Measurements from ENCODE around the gene VWC2.

Gene VWC2

GRCh38 chr7:49783446-49783845 is 10.0 kb downstream of the VWC2 start:
- DNase-seq (ENCODE audit: low read depth, low spot score): no peak

GRCh38 chr7:49787980-49788379 is 14.5 kb downstream of the VWC2 start:
- DNase-seq (ENCODE audit: low read depth, low spot score): no peak

DNA sequence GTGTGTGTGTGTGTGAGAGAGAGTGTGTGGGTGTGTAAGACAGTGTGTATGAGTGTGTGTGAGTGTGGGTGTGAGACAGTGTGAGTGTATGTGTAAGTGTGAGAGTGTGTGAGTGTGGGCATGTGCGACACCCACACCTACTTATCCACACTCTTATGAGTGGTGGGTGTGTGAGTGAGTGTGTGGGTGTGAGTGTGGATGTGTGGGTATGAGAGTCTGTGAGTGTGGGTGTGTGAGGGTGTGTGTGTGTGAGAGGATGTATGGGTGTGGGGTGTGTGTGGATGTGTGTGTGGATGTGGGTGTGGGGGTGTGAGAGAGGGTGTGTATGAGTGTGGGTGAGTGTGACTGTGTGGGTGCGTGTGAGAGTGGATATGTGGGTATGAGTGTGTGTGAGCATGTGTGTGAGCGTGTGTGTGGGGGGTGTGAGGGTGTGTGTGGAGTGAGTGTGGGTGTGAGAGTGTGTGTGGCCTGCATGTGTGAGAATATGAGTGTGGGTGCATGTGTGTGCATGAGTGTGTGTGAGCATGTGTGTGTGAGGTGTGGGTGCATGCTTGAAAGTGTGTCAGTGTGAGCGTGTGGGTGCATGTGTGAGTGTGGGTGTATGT is 15.1 kb downstream of the VWC2 start:
- no peak for DNase-seq (ENCODE audit: low read depth, low spot score)

- no peak for DNase-seq (ENCODE audit: low read depth, low spot score)
Observed at GRCh38 chr7:49789736-49790135, 16.3 kb downstream of the VWC2 start.

- DNase-seq (ENCODE audit: low read depth, low spot score): no peak
Observed at GRCh38 chr7:49790209-49790608, 16.8 kb downstream of the VWC2 start.

- DNase-seq (ENCODE audit: low read depth, low spot score): no peak
Observed at GRCh38 chr7:49791088-49791741, 17.8 kb downstream of the VWC2 start.

- DNase-seq (ENCODE audit: low read depth, low spot score): no peak
Observed at GRCh38 chr7:49797987-49798660, 24.7 kb downstream of the VWC2 start.

GRCh38 chr7:49800031-49800430 is 26.6 kb downstream of the VWC2 start:
- DNase-seq (ENCODE audit: low read depth, low spot score): no peak

DNA sequence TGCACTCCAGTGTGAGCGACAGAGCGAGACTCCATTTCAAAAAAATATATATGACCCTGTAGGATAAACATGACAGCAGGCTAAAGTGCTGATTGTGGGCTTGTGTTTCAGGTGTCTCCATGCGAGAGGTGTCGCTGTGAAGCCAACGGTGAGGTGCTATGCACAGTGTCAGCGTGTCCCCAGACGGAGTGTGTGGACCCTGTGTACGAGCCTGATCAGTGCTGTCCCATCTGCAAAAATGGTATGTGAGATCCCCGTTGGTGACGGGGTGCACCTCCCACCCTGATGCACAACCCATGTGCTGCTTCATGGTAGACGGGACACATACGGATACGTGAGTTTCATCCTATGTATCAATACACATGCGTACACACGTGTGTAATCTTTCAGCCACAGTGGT is 29.2 kb downstream of the VWC2 start:
- no peak for DNase-seq (ENCODE audit: low read depth, low spot score)

- no peak for DNase-seq (ENCODE audit: low read depth, low spot score)
Observed at GRCh38 chr7:49803812-49804211, 30.4 kb downstream of the VWC2 start.

DNA sequence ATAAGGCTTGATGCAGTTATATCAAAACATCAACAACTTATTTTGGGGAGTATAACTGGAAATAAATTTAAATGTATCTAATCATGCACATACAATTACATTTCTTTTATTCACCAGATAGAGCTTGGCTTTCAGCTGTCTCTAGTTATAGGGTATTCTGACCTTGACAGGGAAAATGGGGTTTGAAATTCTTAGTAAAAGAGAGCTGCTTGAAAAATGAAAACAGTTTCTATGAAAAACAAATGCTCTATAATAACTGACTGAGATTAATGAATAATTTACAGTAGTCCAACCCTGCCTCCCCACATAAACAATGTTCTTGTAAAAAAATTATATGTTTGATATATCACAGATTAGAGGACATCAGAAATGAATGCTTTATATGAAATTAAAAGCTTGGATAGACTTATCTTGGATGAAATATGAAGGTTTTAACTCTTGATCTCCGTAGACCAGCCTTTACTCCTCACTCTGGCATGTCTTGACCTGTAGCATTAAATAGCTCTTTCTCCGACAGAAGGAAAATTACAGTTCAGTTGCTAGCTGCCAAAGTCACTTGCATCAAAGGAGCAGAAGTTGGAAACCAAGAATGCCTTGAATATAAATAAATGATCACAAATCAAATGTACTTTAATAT is 32.1 kb downstream of the VWC2 start:
- no peak for DNase-seq (ENCODE audit: low read depth, low spot score)

DNA sequence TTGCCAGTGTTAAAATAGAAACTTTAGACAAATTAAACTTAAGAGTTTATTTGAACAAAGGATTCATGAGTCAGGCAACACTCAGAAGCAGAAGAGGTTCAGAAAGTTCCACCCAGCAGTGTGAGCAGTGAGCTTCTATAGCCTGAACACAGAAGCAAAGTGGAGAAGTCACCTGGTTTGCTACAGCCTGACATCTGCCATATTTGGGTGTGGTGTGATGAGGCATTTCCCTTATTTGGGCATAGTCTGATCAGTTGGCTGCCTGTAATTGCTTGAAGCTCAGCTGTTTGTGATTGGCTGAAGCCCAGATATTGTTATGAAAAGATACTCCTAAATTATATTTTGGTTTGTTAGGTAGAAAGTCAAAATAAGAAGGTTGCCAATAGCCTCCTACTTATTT is 39.1 kb downstream of the VWC2 start:
- no peak for DNase-seq (ENCODE audit: low read depth, low spot score)

- no peak for DNase-seq (ENCODE audit: low read depth, low spot score)
Observed at GRCh38 chr7:49817279-49817678, 43.8 kb downstream of the VWC2 start.

- DNase-seq (ENCODE audit: low read depth, low spot score): no peak
Observed at GRCh38 chr7:49821181-49821580, 47.7 kb downstream of the VWC2 start.

GRCh38 chr7:49822856-49823255 is 49.4 kb downstream of the VWC2 start:
- DNase-seq (ENCODE audit: low read depth, low spot score): no peak

GRCh38 chr7:49823566-49823965 is 50.1 kb downstream of the VWC2 start:
- no peak for DNase-seq (ENCODE audit: low read depth, low spot score)

DNA sequence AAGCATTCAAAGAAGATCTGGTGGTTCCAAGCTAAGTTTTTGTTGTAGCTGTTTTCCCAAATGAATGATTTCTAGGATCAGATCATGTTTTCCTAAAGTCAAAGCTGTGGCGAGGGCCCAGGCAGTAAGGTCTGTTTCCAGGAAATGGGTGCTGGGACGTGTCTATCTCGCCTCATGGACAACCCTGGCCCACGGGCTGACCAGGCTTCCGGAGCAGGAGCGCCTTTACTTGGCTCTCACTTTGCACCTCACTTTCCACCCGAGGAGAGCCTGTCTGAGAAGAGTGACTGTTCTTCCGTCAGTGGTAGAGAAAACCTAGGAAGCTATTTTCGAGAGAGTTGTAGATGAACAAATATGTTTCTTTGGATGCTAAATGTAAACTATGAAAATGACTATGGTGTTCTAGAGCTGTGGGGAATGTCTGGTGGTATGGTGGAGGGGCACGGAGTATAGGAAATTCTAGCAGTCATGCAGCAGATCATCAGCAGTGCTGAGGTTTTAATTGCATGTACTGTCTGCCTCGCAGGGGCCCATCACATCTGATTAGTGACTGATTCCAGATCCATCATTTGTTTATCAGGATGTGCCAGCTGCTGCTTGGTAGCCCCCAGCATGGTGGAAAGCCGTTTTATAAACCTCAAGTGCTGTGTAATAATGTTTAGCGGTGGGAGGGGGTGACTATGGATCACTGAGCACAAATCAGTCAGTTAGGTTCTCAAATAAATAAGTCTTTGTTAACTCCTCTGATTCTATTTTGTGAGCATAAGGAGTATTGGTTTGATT is 66.6 kb downstream of the VWC2 start:
- DNase-seq (ENCODE audit: low read depth, low spot score): no peak

DNA sequence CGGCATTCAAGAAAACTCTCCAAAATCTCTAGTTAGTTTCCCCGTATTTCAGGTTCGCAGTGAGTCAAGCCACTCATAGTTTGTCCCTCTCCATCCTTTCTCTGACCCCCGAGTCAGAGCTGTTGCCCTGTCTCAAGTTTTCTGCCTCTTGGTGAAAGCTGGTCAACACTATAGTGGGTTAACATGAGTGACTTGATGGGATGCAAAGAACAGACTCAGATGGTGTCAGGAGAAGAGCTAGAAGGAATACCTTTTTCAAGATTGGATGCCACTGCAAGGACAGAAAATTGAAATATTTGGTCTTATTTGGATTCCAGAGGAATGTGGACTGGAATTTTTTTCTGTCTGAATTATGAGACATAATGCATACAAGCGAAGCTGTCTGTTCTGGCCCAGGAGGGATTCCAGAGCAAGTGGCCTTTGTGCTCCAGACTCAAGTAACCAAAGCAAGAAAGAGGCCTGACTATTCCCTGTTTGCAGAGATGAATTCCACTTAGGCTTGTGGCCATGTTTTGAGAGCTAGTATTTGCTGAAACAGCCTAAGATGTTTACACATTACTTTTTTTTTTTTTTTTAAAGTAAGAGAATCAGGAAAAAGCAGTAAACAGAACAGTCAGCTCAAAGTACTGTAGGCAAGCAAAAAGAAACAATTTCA is 67.4 kb downstream of the VWC2 start:
- no peak for DNase-seq (ENCODE audit: low read depth, low spot score)

DNA sequence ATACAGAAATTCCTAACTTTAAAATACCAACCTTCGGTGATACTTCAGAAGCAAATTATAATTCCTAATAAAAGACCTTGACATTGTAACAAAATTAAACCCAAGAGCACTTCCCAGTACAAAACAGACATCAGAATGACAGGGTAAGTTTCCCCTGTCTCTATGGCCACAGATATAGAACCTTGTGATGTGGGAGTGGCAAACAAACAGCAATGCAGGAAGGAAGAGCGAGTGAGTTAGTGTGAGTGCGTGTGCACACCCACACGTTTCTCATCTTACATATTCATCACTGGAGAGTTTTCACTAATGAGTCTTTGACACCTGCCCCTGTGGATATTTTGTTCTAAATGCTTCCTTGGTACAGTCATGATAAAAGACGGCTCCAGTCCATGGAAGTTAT is 72.2 kb downstream of the VWC2 start:
- DNase-seq (ENCODE audit: low read depth, low spot score): no peak

DNA sequence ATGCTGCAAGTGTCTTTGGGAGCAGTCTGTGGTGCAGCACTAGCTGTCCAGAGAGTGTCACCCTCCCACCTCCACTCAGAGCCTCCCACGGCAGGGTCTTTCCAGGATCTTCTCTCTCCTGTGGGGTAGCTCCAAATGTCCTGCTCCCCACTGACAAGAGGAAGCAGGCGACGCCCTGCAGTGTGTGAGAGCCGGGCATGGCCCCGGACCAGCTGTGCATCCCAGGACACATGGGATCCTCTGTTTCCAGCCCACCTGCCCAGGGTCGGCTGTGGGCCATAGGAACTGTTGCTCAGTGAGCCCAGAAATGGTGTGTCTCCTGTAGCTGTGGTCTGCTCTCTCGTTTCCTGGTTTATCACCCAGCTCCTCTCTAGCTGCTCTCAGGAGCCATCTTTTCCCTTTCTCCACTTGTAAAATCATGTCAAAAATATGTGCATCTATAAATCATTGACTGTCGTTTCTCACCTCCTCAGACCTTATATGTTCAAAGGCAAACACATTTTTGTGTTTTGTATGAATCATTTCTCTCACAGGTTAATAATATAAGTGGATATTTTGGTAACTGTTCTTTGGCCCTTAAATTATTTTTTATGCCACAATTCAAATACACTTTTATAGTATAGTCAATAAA is 74.9 kb downstream of the VWC2 start:
- no peak for DNase-seq (ENCODE audit: low read depth, low spot score)
